Small intestine (tissue), 7 donors: ENCODE data around the gene TMEM132C. TPM values are rescaled to one million over a fixed set of nuclear protein-coding genes. Genes with fewer than 3 reads are reported as not detected.

Experiments
- DNase-seq, 2 donors: peaks; one replicate each; pipeline versions ENCODE4 v3.0.0 to v3.0.0-alpha.2; 2013
- FAIRE-seq: peaks from 2 replicates; lab custom pipeline; 2012; peaks lifted over from hg19 to GRCh38; lab: Jason Lieb, UNC
- H3K27ac ChIP-seq, 3 donors: one replicate each; pipeline ENCODE4 v1.5.1; 2013; ENCODE audit warnings: low read length in 2 of 3, mild to moderate bottlenecking in 2 of 3, control low read depth in 1 of 3, inconsistent platforms in 1 of 3, low read depth in 1 of 3, moderate library complexity in 1 of 3
- H3K27me3 ChIP-seq, 3 donors: one replicate each; pipeline ENCODE4 v1.6.1; 2013; ENCODE audit warnings: low read length in 3 of 3, inconsistent platforms in 1 of 3; ENCODE audit not compliant: control insufficient read depth in 3 of 3, insufficient read depth in 3 of 3
- H3K36me3 ChIP-seq, 3 donors: one replicate each; pipeline ENCODE4 v1.6.1; 2013; ENCODE audit warnings: low read length in 3 of 3, inconsistent platforms in 1 of 3, low read depth in 1 of 3, mild to moderate bottlenecking in 1 of 3, moderate library complexity in 1 of 3; ENCODE audit not compliant: control insufficient read depth in 3 of 3, insufficient read depth in 2 of 3
- H3K4me1 ChIP-seq, 3 donors: one replicate each; pipeline ENCODE4 v1.6.1; 2013; ENCODE audit warnings: low read length in 2 of 3, inconsistent platforms in 1 of 3, low read depth in 1 of 3, mild to moderate bottlenecking in 1 of 3, moderate library complexity in 1 of 3; ENCODE audit not compliant: control insufficient read depth in 3 of 3, insufficient read depth in 2 of 3
- H3K4me3 ChIP-seq, 3 donors: one replicate each; pipeline ENCODE4 v1.5.1; 2013; ENCODE audit warnings: low read length in 3 of 3, control low read depth in 1 of 3, inconsistent platforms in 1 of 3, low read depth in 1 of 3, mild to moderate bottlenecking in 1 of 3, moderate library complexity in 1 of 3
- H3K9me3 ChIP-seq, 2 donors: one replicate each; pipeline ENCODE4 v1.6.1; 2013; ENCODE audit warnings: low read depth in 1 of 2, low read length in 1 of 2; ENCODE audit not compliant: control insufficient read depth in 2 of 2, insufficient read depth in 1 of 2
- WGBS, 3 donors: extraction: QIAGEN DNeasy Blood & Tissue Kit; methylation state at CpG; one replicate each; pipeline ENCODE4 v1.1.7; 2013; 5-methylcytosine and 5-hydroxymethylcytosine counted together
- polyA plus RNA-seq, 4 donors: library from polyadenylated mRNA; stranded (reverse) in 3 of 4; unstranded in 1 of 4; fragments of 200-250 nt in 3 of 4; fragments of 120-200 nt in 1 of 4; gene quantifications; one replicate each; pipeline versions ENCODE4 v1.2.1 to v1.2.3, GENCODE V29; 2013
- donor health status: healthy with polysubstance abuse.
- donor health status: control.
- donor health status: control.
- donor health status: Bipolar disorder and iron deficiency.
- donor health status: healthy.

The TMEM132C gene
- polyA plus RNA-seq, 4 donors: 0.27 to 3.2 (median 0.27) TPM; not detected in 1

DNA sequence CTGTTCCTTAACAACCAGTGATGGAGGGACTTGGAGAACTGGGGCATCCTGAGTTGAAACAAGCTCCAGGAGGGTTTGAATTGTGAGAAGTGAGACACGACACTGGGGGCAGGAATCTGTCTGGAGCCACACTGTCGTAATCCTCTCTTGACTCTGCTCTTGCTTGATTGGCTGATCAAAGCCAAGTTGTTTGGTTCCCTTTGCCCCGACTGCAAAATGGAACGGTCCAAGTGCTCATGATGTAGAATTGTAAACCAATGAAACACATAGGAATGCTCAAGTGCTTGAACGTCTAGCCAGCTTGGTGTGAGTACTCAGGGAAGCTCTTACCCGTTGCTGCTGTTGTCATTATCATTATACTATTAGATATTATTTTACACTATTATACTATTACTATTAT is 98.1 kb downstream of the TMEM132C start:
- H3K27me3 ChIP-seq: peaks cover 0 to 17% (median 0%) of the 10 kb centered on the region in 3 donors
- FAIRE-seq (no peak), DNase-seq (no peak)
- WGBS, 3 donors: 40 to 47% (median 44%) methylated on average over 6 of the region's 6 CpGs
- no peak overlapping the region for H3K27ac ChIP-seq
- no peaks in the 10 kb centered on the region for H3K36me3 ChIP-seq
- no peak overlapping the region for H3K4me3 ChIP-seq
- H3K4me1 ChIP-seq: no peaks in the 10 kb centered on the region
- H3K9me3 ChIP-seq: no peaks in the 10 kb centered on the region

DNA sequence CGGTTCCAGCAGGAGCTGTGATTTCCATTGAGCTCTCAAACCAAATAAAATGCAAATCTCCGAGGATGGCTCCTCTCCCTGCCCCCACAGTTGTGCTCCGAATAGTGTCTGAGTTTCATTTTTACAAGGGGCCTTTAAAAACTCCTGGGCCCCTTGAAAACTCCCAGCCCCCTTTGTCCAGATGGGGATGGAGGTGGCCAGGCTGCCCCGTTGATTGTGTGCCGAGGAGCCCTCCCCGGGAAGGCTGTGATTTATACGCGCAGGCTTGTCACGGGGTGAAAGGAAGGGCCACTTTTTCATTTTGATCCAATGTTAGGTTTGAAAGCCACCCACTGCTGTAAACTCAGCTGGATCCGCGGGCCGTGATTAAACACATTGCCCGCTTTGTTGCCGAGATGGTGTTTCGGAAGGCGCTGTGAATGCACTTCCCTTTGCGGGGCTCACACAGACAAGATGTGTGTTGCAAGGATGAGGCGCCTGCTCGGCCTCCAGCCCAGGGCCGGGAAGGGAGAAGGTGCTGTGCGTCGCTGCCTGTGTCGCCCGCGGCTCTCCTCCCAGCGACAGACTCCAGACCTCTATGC is 98.8 kb downstream of the TMEM132C start:
- Histone ChIP-seq H3K9me3 (no peaks in the 10 kb centered on the region), H3K4me3 (peak overlapping the region in 1 of 3 donors; percentile 28), H3K4me1 (no peaks in the 10 kb centered on the region), H3K27me3 (peaks cover 0 to 17% (median 0%) of the 10 kb centered on the region in 3 donors), H3K36me3 (no peaks in the 10 kb centered on the region), H3K27ac (no peak overlapping the region)
- DNase-seq (peak in 1 of 2 donors; percentile 9), FAIRE-seq (no peak)
- 3 to 10% (median 7%) methylated on average over 26 of the region's 26 CpGs for WGBS, 3 donors

DNA sequence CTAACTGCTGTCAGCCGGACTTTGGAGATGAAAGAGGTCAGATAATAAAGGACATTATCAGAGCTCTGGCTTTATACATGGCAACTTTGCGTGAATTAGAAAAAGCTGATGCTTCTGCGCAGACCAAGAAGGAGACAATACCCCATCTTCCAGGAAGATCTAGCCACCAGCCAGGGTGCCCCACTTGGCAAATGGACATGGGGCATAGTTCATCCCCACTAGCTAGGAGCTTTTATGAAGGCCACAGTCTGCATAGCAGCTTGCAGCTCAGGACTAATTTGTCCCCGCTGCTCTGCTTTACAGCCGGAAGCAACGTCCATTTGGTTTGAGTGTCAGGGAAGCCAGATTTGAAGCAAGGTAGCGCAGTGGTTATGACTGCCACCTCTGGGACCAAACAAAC is 101.0 kb downstream of the TMEM132C start:
- no peak overlapping the region for H3K4me3 ChIP-seq
- no peaks in the 10 kb centered on the region for H3K4me1 ChIP-seq
- peaks cover 0 to 17% (median 0%) of the 10 kb centered on the region in 3 donors for H3K27me3 ChIP-seq
- DNase-seq (no peak), FAIRE-seq (no peak)
- H3K9me3 ChIP-seq: no peaks in the 10 kb centered on the region
- WGBS, 3 donors: 79 to 84% (median 83%) methylated on average over 7 of the region's 7 CpGs
- no peaks in the 10 kb centered on the region for H3K36me3 ChIP-seq
- H3K27ac ChIP-seq: no peak overlapping the region

DNA sequence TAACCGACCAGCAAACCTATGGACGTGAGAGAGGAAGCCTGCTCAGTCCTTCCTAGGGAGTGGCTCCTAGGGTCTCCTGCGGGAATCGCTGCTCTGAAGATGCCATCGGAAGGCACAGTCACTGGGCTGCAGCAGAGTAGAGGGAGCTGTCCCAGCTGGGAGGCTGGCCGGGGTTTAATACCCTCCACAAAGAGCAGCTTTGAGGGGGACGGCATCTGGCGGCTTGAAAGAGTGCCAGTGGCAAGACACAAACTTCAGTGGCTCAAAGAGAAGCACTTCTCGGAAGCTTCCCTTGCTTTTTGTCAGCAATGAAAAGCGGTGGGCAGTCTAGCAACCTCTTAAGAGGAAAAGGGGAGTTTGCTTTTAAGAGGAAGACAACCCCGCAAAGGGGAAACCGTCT is 114.6 kb downstream of the TMEM132C start:
- Histone ChIP-seq H3K9me3 (no peaks in the 10 kb centered on the region), H3K4me1 (no peaks in the 10 kb centered on the region), H3K36me3 (no peaks in the 10 kb centered on the region), H3K4me3 (no peak overlapping the region), H3K27ac (no peak overlapping the region), H3K27me3 (no peaks in the 10 kb centered on the region)
- DNase-seq (peak in 1 of 2 donors; percentile 4), FAIRE-seq (no peak)
- WGBS, 3 donors: 21 to 37% (median 31%) methylated on average over 12 of the region's 12 CpGs

DNA sequence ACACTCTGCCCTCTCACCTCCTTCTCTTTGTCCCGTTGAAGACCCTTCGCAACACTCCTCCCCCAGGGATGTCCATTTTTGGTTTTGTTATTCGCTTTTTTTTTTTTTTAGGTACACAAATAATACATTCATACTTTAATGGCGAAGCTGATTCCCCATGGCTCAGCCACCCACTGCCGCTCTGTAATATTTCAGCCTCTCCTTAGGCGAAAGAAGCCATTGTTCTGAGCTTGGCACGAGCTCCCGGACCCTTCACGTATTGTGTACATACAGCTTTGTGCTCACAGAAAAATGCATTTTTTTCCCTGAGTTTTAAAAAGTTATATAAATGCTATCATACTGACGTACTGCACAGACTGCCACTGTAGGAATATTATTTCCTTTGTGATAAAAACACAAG is 115.0 kb downstream of the TMEM132C start:
- DNase-seq (no peak), FAIRE-seq (no peak)
- 47 to 57% (median 54%) methylated on average over 10 of the region's 10 CpGs for WGBS, 3 donors
- H3K36me3 ChIP-seq: no peaks in the 10 kb centered on the region
- H3K9me3 ChIP-seq: no peaks in the 10 kb centered on the region
- H3K27me3 ChIP-seq: no peaks in the 10 kb centered on the region
- H3K4me3 ChIP-seq: no peak overlapping the region
- no peaks in the 10 kb centered on the region for H3K4me1 ChIP-seq
- no peak overlapping the region for H3K27ac ChIP-seq

DNA sequence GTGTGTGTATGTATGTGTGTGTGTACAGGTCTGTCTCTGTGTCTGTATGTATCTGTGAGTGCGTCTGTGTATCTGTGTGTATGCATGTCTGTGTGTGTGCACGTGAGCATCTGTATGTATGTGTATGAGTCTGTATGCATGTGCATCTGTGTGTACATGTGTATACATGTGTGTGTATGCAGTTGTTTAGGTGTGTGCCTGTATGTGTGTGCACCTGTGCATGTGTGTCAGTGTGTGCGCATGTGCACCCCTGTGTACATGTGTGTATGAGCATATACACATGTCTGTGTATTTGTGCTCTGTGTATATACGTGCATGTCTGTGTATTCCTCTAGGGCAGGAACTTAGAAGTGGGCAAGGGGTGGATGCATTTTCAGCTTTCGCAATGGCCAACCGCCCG is 116.0 kb downstream of the TMEM132C start:
- Histone ChIP-seq H3K36me3 (no peaks in the 10 kb centered on the region), H3K4me3 (no peak overlapping the region), H3K4me1 (no peaks in the 10 kb centered on the region), H3K9me3 (no peaks in the 10 kb centered on the region), H3K27me3 (no peaks in the 10 kb centered on the region), H3K27ac (no peak overlapping the region)
- no peak for FAIRE-seq
- no peak for DNase-seq
- 75 to 86% (median 85%) methylated on average over 7 of the region's 7 CpGs for WGBS, 3 donors

DNA sequence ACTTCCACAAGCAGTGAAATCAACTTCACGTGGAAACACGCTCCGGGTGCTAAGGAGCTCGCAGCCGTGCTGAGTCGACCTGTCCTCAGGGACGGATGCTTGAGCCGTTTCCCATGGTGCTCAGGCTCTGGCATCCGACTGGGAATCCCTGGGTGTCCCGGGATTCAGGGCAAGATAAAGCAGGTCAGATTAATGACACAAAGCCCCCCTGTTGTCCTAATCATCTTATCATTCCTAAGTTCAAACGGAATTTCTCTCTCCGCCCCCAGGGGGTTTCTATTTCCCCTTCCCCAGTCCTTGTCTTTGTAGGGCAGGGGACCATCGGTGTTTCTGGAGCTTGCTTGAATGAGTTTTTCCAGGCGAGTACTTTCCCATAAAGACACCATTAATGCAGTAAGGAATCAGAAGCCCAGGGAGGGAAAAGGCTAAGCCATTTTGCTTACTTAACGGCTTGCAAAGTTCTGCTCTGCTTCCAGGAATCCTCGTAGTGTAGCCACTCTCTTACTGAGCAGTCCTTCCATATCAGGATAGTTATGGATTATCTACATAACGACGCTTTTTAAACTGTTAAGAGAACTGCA is 116.5 kb downstream of the TMEM132C start:
- H3K36me3 ChIP-seq: no peaks in the 10 kb centered on the region
- no peaks in the 10 kb centered on the region for H3K9me3 ChIP-seq
- H3K4me1 ChIP-seq: no peaks in the 10 kb centered on the region
- 36 to 56% (median 48%) methylated on average over 18 of the region's 18 CpGs for WGBS, 3 donors
- no peak for FAIRE-seq
- no peak overlapping the region for H3K4me3 ChIP-seq
- H3K27ac ChIP-seq: no peak overlapping the region
- no peaks in the 10 kb centered on the region for H3K27me3 ChIP-seq
- no peak for DNase-seq

DNA sequence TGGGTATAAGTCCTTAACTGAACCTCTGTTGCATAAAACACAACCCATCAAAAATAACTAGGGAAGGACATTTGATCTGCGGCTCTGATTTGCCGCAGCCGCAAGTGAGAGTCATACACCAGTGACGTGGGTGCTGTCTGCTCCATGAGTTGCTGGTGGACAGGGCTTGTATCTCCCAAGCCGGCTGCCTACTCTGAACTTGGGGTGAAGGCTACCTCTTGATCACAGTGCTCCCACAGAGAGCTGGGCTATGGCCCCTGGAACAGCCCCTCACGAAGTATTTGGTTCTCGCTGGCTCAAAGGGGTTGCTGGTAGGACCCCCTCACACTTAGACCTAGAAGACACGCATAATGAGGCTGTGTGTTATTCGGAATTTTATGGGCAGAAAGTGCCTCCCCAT is 118.8 kb downstream of the TMEM132C start:
- H3K36me3 ChIP-seq: no peaks in the 10 kb centered on the region
- H3K9me3 ChIP-seq: no peaks in the 10 kb centered on the region
- FAIRE-seq (no peak), DNase-seq (no peak)
- no peak overlapping the region for H3K4me3 ChIP-seq
- no peak overlapping the region for H3K27ac ChIP-seq
- H3K27me3 ChIP-seq: no peaks in the 10 kb centered on the region
- 85 to 92% (median 91%) methylated on average over 9 of the region's 9 CpGs for WGBS, 3 donors
- H3K4me1 ChIP-seq: no peaks in the 10 kb centered on the region
